ENCODE measurements around the gene GGT6.
A peak's percentile ranks its signal among the peaks of the same experiment; 100 is the strongest.
"Not testable (repeated sequence)": the region's sequence is repeated elsewhere in the genome, so short reads cannot be mapped to it uniquely, and the experiment has no call there.

The GGT6 gene

GRCh38 chr17:4560421-4560820, at the start of gene GGT6:
Gene GGT6 (minus strand): TSS chr17:4560577. CDS start chr17:4560521, 56 bp downstream.
- no peak for DNase-seq (ENCODE audit: low read depth, low spot score)

- DNase-seq (ENCODE audit: low read depth, low spot score) = no peak
These were observed 49.8 kb upstream of the GGT6 start for GRCh38 chr17:4610162-4610561.

GRCh38 chr17:4609761-4610160, 49.4 kb upstream of the GGT6 start:
- DNase-seq (ENCODE audit: low read depth, low spot score) = no peak

- DNase-seq (ENCODE audit: low read depth, low spot score) = peak; percentile 91
These were observed 47.4 kb upstream of the GGT6 start for GRCh38 chr17:4607773-4608187.

- DNase-seq (ENCODE audit: low read depth, low spot score) = peak; percentile 56
These were observed 46.9 kb upstream of the GGT6 start for GRCh38 chr17:4607261-4607741.

GRCh38 chr17:4605826-4606225, 45.4 kb upstream of the GGT6 start:
- DNase-seq (ENCODE audit: low read depth, low spot score) = peak; percentile 99

- not testable (repeated sequence) for DNase-seq (ENCODE audit: low read depth, low spot score)
These were observed 44.4 kb upstream of the GGT6 start for GRCh38 chr17:4604736-4605135.

GRCh38 chr17:4604111-4604644, 43.8 kb upstream of the GGT6 start:
- peak; percentile 96 for DNase-seq (ENCODE audit: low read depth, low spot score)

GRCh38 chr17:4602041-4602440, 41.7 kb upstream of the GGT6 start:
- no peak for DNase-seq (ENCODE audit: low read depth, low spot score)

GRCh38 chr17:4601326-4601725, 40.9 kb upstream of the GGT6 start:
- no peak for DNase-seq (ENCODE audit: low read depth, low spot score)

- no peak for DNase-seq (ENCODE audit: low read depth, low spot score)
These were observed 40.2 kb upstream of the GGT6 start for GRCh38 chr17:4600563-4600962.

- peak; percentile 94 for DNase-seq (ENCODE audit: low read depth, low spot score)
These were observed 39.3 kb upstream of the GGT6 start for GRCh38 chr17:4599505-4600281.

GRCh38 chr17:4598776-4599504, 38.6 kb upstream of the GGT6 start:
- no peak for DNase-seq (ENCODE audit: low read depth, low spot score)

GRCh38 chr17:4597975-4598374, 37.6 kb upstream of the GGT6 start:
- DNase-seq (ENCODE audit: low read depth, low spot score) = no peak

GRCh38 chr17:4596636-4597380, 36.4 kb upstream of the GGT6 start:
- DNase-seq (ENCODE audit: low read depth, low spot score) = no peak

GRCh38 chr17:4595685-4596342, 35.4 kb upstream of the GGT6 start:
- DNase-seq (ENCODE audit: low read depth, low spot score) = not testable (repeated sequence)

GRCh38 chr17:4594931-4595684, 34.7 kb upstream of the GGT6 start:
- no peak for DNase-seq (ENCODE audit: low read depth, low spot score)

- DNase-seq (ENCODE audit: low read depth, low spot score) = no peak
These were observed 34.0 kb upstream of the GGT6 start for GRCh38 chr17:4594406-4594805.

GRCh38 chr17:4593021-4593421, 32.6 kb upstream of the GGT6 start:
- DNase-seq (ENCODE audit: low read depth, low spot score) = no peak

- no peak for DNase-seq (ENCODE audit: low read depth, low spot score)
These were observed 32.0 kb upstream of the GGT6 start for GRCh38 chr17:4592240-4593005.

Measured in brain pericyte (primary cell).